ENCODE measurements around the gene SREBF1.

The SREBF1 gene

GRCh38 chr17:17848311-17849082, 11.7 kb upstream of the SREBF1 start:
- peak overlapping the region; percentile 54 for H3K9ac ChIP-seq (ENCODE audit: low read depth, low read length, poor library complexity, severe bottlenecking)
- no peak for TF ChIP-seq EZH2phosphoT487 (IDR thresholded peaks at IDR 0.05; ENCODE audit: borderline replicate concordance)
- TF ChIP-seq, protein P1, sequence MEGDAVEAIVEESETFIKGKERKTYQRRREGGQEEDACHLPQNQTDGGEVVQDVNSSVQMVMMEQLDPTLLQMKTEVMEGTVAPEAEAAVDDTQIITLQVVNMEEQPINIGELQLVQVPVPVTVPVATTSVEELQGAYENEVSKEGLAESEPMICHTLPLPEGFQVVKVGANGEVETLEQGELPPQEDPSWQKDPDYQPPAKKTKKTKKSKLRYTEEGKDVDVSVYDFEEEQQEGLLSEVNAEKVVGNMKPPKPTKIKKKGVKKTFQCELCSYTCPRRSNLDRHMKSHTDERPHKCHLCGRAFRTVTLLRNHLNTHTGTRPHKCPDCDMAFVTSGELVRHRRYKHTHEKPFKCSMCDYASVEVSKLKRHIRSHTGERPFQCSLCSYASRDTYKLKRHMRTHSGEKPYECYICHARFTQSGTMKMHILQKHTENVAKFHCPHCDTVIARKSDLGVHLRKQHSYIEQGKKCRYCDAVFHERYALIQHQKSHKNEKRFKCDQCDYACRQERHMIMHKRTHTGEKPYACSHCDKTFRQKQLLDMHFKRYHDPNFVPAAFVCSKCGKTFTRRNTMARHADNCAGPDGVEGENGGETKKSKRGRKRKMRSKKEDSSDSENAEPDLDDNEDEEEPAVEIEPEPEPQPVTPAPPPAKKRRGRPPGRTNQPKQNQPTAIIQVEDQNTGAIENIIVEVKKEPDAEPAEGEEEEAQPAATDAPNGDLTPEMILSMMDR (conservative IDR thresholded peaks at IDR 0.05; ENCODE audit: low read length): no peak
- no peaks in the 10 kb centered on the region for H3K36me3 ChIP-seq (ENCODE audit: insufficient read depth, low read length)
- no peak overlapping the region for H2AFZ ChIP-seq (ENCODE audit: low read length)
- no peaks in the 10 kb centered on the region for H3K9me2 ChIP-seq (replicated peaks; ENCODE audit: low read depth, low read length)
- no peak overlapping the region for H3K4me3 ChIP-seq (ENCODE audit: low read length, poor library complexity, severe bottlenecking)
- H3K9me3 ChIP-seq (ENCODE audit: insufficient read depth, low read depth, low read length): no peaks in the 10 kb centered on the region
- no peaks in the 10 kb centered on the region for H4K20me1 ChIP-seq (ENCODE audit: insufficient read depth, low read length, poor library complexity, severe bottlenecking)
- H3K27me3 ChIP-seq (ENCODE audit: insufficient read depth, low read length, poor library complexity, severe bottlenecking): no peaks in the 10 kb centered on the region
- H3F3A ChIP-seq (ENCODE audit: low read depth): no peaks in the 10 kb centered on the region
- H3K4me2 ChIP-seq (ENCODE audit: low read depth, low read length, poor library complexity, severe bottlenecking): no peak overlapping the region
- H3K4me1 ChIP-seq (ENCODE audit: insufficient read depth, low read length, poor library complexity, severe bottlenecking): peaks cover 21% of the 10 kb centered on the region
- no peaks in the 10 kb centered on the region for H3K79me2 ChIP-seq (ENCODE audit: insufficient read depth, low read length)

DNA sequence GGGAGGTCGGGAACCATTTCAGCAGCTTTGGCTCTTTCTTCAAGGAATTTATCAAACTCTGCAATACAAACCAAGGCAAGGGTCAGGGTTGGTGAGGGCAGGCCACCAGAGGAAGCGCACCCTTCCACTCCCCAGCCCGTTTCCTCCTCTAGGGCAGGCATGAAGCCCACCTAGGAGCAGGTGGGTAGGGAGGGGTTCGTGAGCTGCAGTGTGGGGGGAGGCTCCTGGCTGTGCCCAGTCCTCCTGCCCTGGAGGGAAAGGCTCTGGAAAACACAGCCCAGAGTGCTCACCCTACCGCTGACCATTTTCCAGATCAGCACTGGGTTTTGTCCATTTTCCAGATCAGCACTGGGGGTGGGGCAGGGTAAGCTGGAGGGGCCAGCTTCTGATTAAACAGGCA, 10.9 kb upstream of the SREBF1 start:
- Histone ChIP-seq H3K4me2 (ENCODE audit: low read depth, low read length, poor library complexity, severe bottlenecking) (no peak overlapping the region), H3K9ac (ENCODE audit: low read depth, low read length, poor library complexity, severe bottlenecking) (no peak overlapping the region), H3K9me2 (replicated peaks; ENCODE audit: low read depth, low read length) (no peaks in the 10 kb centered on the region), H3K79me2 (ENCODE audit: insufficient read depth, low read length) (no peaks in the 10 kb centered on the region), H3F3A (ENCODE audit: low read depth) (no peaks in the 10 kb centered on the region), H3K4me3 (ENCODE audit: low read length, poor library complexity, severe bottlenecking) (no peak overlapping the region), H3K9me3 (ENCODE audit: insufficient read depth, low read depth, low read length) (no peaks in the 10 kb centered on the region), H3K27me3 (ENCODE audit: insufficient read depth, low read length, poor library complexity, severe bottlenecking) (no peaks in the 10 kb centered on the region), H4K20me1 (ENCODE audit: insufficient read depth, low read length, poor library complexity, severe bottlenecking) (no peaks in the 10 kb centered on the region), H3K36me3 (ENCODE audit: insufficient read depth, low read length) (no peaks in the 10 kb centered on the region), H2AFZ (ENCODE audit: low read length) (no peak overlapping the region), H3K4me1 (ENCODE audit: insufficient read depth, low read length, poor library complexity, severe bottlenecking) (peaks cover 21% of the 10 kb centered on the region)
- no peak for TF ChIP-seq EZH2phosphoT487 (IDR thresholded peaks at IDR 0.05; ENCODE audit: borderline replicate concordance)
- TF ChIP-seq, protein P1 (conservative IDR thresholded peaks at IDR 0.05; ENCODE audit: low read length): no peak

DNA sequence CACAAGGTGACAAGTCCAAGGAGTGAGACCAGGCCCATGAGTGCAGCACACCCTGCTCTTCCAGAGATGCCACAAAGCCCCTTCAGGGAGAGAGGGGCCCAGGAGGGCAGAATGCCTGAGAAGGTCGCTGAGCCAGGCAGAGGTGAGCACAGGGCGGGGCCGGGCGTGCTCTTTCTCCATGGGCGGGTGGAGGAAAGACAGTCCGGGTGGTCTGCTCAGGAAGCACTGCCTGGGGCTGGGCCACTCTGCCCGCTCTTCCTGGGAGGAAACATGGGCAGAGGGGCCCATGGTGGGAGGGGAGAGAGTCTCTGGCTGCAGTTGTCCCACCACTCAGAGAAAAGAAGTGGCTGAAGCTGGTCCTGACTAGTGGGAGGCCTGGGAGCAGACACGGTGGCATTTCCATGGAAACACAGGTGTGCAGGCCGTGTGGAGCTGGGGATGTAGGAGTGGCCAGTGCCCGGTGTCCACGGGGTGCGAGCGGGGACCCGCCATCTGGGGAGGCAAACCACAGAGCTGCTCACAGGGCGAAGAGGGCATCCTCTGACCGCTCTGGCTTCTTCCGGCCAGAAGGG, 10.4 kb upstream of the SREBF1 start:
- TF ChIP-seq, protein P1 (conservative IDR thresholded peaks at IDR 0.05; ENCODE audit: low read length): no peak
- H3K79me2 ChIP-seq (ENCODE audit: insufficient read depth, low read length): no peaks in the 10 kb centered on the region
- no peaks in the 10 kb centered on the region for H4K20me1 ChIP-seq (ENCODE audit: insufficient read depth, low read length, poor library complexity, severe bottlenecking)
- H3K4me2 ChIP-seq (ENCODE audit: low read depth, low read length, poor library complexity, severe bottlenecking): no peak overlapping the region
- H3F3A ChIP-seq (ENCODE audit: low read depth): no peaks in the 10 kb centered on the region
- H3K9me2 ChIP-seq (replicated peaks; ENCODE audit: low read depth, low read length): no peaks in the 10 kb centered on the region
- H3K9ac ChIP-seq (ENCODE audit: low read depth, low read length, poor library complexity, severe bottlenecking): no peak overlapping the region
- no peak overlapping the region for H2AFZ ChIP-seq (ENCODE audit: low read length)
- H3K4me1 ChIP-seq (ENCODE audit: insufficient read depth, low read length, poor library complexity, severe bottlenecking): peaks cover 21% of the 10 kb centered on the region
- H3K27me3 ChIP-seq (ENCODE audit: insufficient read depth, low read length, poor library complexity, severe bottlenecking): no peaks in the 10 kb centered on the region
- H3K36me3 ChIP-seq (ENCODE audit: insufficient read depth, low read length): no peaks in the 10 kb centered on the region
- no peaks in the 10 kb centered on the region for H3K9me3 ChIP-seq (ENCODE audit: insufficient read depth, low read depth, low read length)
- no peak overlapping the region for H3K4me3 ChIP-seq (ENCODE audit: low read length, poor library complexity, severe bottlenecking)
